ENCODE measurements around the gene PRXL2A.
"Not testable (repeated sequence)": the region's sequence is repeated elsewhere in the genome, so short reads cannot be mapped to it uniquely, and the experiment has no call there.

Gene PRXL2A

GRCh38 chr10:80414142-80414895 is 6.0 kb downstream of the PRXL2A start:
- peak overlapping the region in 2 of 11 experiments; percentile 9 to 33; a peak in 2 of 22 replicates for H3K27ac ChIP-seq
- H4K20me1 ChIP-seq, result peaks cover 0 to 29% (median 7%) of the 10 kb centered on the region in 11 experiments; a peak in 10 of 22 replicates
- no peak overlapping the region for H3K9ac ChIP-seq
- peaks cover 0 to 44% (median 8%) of the 10 kb centered on the region in 11 experiments; a peak in 8 of 22 replicates for H3K36me3 ChIP-seq
- no peak overlapping the region for H3K4me3 ChIP-seq
- peak overlapping the region; percentile 33 to 80 (median 62); a peak in 20 of 22 replicates for H3K4me2 ChIP-seq
- no peaks in the 10 kb centered on the region for H3K9me3 ChIP-seq (replicated peaks in 1 of 11)
- no peaks in the 10 kb centered on the region for H3K27me3 ChIP-seq
- no peak for TF ChIP-seq Cebpa-rat (IDR thresholded peaks at IDR 0.05)
- H3K4me1 ChIP-seq, result peaks cover 45 to 72% (median 56%) of the 10 kb centered on the region in 10 experiments

- H3K4me2 ChIP-seq, result peak overlapping the region in 4 of 11 experiments; percentile 3 to 10 (median 10); a peak in 2 of 22 replicates
- H4K20me1 ChIP-seq, result peaks cover 0 to 33% (median 7%) of the 10 kb centered on the region in 11 experiments; a peak in 10 of 22 replicates
- no peak overlapping the region for H3K27ac ChIP-seq
- H3K36me3 ChIP-seq, result peaks cover 0 to 57% (median 15%) of the 10 kb centered on the region in 11 experiments; a peak in 13 of 22 replicates
- no peak overlapping the region for H3K4me3 ChIP-seq
- TF ChIP-seq Cebpa-rat (IDR thresholded peaks at IDR 0.05), result no peak
- no peaks in the 10 kb centered on the region for H3K9me3 ChIP-seq (replicated peaks in 1 of 11)
- no peak overlapping the region for H3K9ac ChIP-seq
- H3K27me3 ChIP-seq, result no peaks in the 10 kb centered on the region
- H3K4me1 ChIP-seq, result peaks cover 37 to 66% (median 46%) of the 10 kb centered on the region in 10 experiments
These were observed 7.6 kb downstream of the PRXL2A start for GRCh38 chr10:80415734-80416478.

- no peaks in the 10 kb centered on the region for H3K27me3 ChIP-seq
- H3K4me1 ChIP-seq, result peaks cover 37 to 66% (median 46%) of the 10 kb centered on the region in 10 experiments
- H3K9me3 ChIP-seq (replicated peaks in 1 of 11), result no peaks in the 10 kb centered on the region
- no peak overlapping the region for H3K4me3 ChIP-seq
- peak overlapping the region in 3 of 11 experiments; percentile 10; a peak in 2 of 22 replicates for H3K4me2 ChIP-seq
- TF ChIP-seq Cebpa-rat (IDR thresholded peaks at IDR 0.05), result no peak
- peaks cover 0 to 59% (median 15%) of the 10 kb centered on the region in 11 experiments; a peak in 13 of 22 replicates for H3K36me3 ChIP-seq
- no peak overlapping the region for H3K27ac ChIP-seq
- peaks cover 0 to 33% (median 7%) of the 10 kb centered on the region in 11 experiments; a peak in 10 of 22 replicates for H4K20me1 ChIP-seq
- H3K9ac ChIP-seq, result no peak overlapping the region
These were observed 8.2 kb downstream of the PRXL2A start for GRCh38 chr10:80416479-80417098.

- peaks cover 0 to 62% (median 18%) of the 10 kb centered on the region in 11 experiments; a peak in 16 of 22 replicates for H3K36me3 ChIP-seq
- H3K4me3 ChIP-seq; H3K4me2 ChIP-seq; H3K9ac ChIP-seq; H3K9me3 ChIP-seq (replicated peaks in 1 of 11); H3K27me3 ChIP-seq; H3K27ac ChIP-seq: not testable (repeated sequence)
- H4K20me1 ChIP-seq, result peaks cover 0 to 31% (median 7%) of the 10 kb centered on the region in 11 experiments; a peak in 10 of 22 replicates
- peaks cover 37 to 66% (median 46%) of the 10 kb centered on the region in 10 experiments for H3K4me1 ChIP-seq
These were observed 8.9 kb downstream of the PRXL2A start for GRCh38 chr10:80417256-80417655.

- H3K27me3 ChIP-seq, result no peaks in the 10 kb centered on the region
- H3K27ac ChIP-seq, result peak overlapping the region in 2 of 11 experiments; percentile 37 to 49; a peak in 2 of 22 replicates
- peaks cover 15 to 31% (median 24%) of the 10 kb centered on the region in 10 experiments for H3K4me1 ChIP-seq
- H3K4me2 ChIP-seq, result peak overlapping the region; percentile 34 to 71 (median 53); a peak in 20 of 22 replicates
- peaks cover 0 to 14% (median 0%) of the 10 kb centered on the region in 11 experiments; a peak in 4 of 22 replicates for H4K20me1 ChIP-seq
- TF ChIP-seq Cebpa-rat (IDR thresholded peaks at IDR 0.05), result no peak
- no peaks in the 10 kb centered on the region for H3K9me3 ChIP-seq (replicated peaks in 1 of 11)
- peaks cover 23 to 73% (median 56%) of the 10 kb centered on the region in 11 experiments; a peak in 21 of 22 replicates for H3K36me3 ChIP-seq
- H3K9ac ChIP-seq, result no peak overlapping the region
- no peak overlapping the region for H3K4me3 ChIP-seq
These were observed 12.8 kb downstream of the PRXL2A start for GRCh38 chr10:80421050-80421706.

- Histone ChIP-seq H3K4me1 (peaks cover 14 to 31% (median 23%) of the 10 kb centered on the region in 10 experiments), H3K9ac (peak overlapping the region in 1 of 11 experiments; percentile 39; a peak in 1 of 22 replicates), H3K36me3 (peaks cover 30 to 77% (median 58%) of the 10 kb centered on the region in 11 experiments), H3K27ac (peak overlapping the region in 5 of 11 experiments; percentile 0 to 49 (median 37); a peak in 5 of 22 replicates), H4K20me1 (peaks cover 0 to 14% (median 0%) of the 10 kb centered on the region in 11 experiments; a peak in 3 of 22 replicates), H3K4me3 (no peak overlapping the region), H3K4me2 (peak overlapping the region; percentile 34 to 71 (median 53); a peak in 20 of 22 replicates), H3K9me3 (replicated peaks in 1 of 11) (no peaks in the 10 kb centered on the region), H3K27me3 (no peaks in the 10 kb centered on the region)
- TF ChIP-seq Cebpa-rat (IDR thresholded peaks at IDR 0.05), result no peak
These were observed 13.6 kb downstream of the PRXL2A start for GRCh38 chr10:80421707-80422536.

GRCh38 chr10:80425901-80426300 is 17.6 kb downstream of the PRXL2A start:
- Histone ChIP-seq H4K20me1 (no peaks in the 10 kb centered on the region), H3K27ac (no peak overlapping the region), H3K9me3 (replicated peaks in 1 of 11) (no peaks in the 10 kb centered on the region), H3K4me2 (no peak overlapping the region), H3K4me3 (no peak overlapping the region), H3K4me1 (peaks cover 13 to 37% (median 17%) of the 10 kb centered on the region in 10 experiments), H3K36me3 (peaks cover 50 to 98% (median 86%) of the 10 kb centered on the region in 11 experiments), H3K9ac (no peak overlapping the region), H3K27me3 (no peaks in the 10 kb centered on the region)
- no peak for TF ChIP-seq Cebpa-rat (IDR thresholded peaks at IDR 0.05)
